Right lobe of liver (tissue), 6 donors: Measurements from ENCODE around the gene PELI1. TPM values are rescaled to one million over a fixed set of nuclear protein-coding genes. Genes with fewer than 3 reads are reported as not detected.

Experiments used
- ATAC-seq, 4 donors: fragments of 200-7000 bp; cut with Tn5 transposase; one replicate each; pipeline ENCODE4 v1.9.1; 2020; ENCODE audit warnings: mild to moderate bottlenecking in 4 of 4, moderate library complexity in 4 of 4
- DNase-seq, 3 donors: peaks; one replicate each; pipeline ENCODE4 v3.0.0-alpha.2; 2020
- H3K27ac ChIP-seq, 3 donors: fragments of 200-600 bp; one replicate each; pipeline ENCODE4 v1.8.0; 2022
- H3K27me3 ChIP-seq, 2 donors: fragments of 200-600 bp; one replicate each; pipeline ENCODE4 v1.8.0; 2022
- H3K36me3 ChIP-seq, 4 donors: fragments of 200-600 bp; sonication (generic) in 1 of 4; one replicate each; pipeline versions ENCODE4 v1.5.1 to v1.8.0; 2017 to 2022; ENCODE audit warnings: control low read depth in 1 of 4
- H3K4me1 ChIP-seq, 4 donors: fragments of 200-600 bp; sonication (generic) in 1 of 4; one replicate each; pipeline versions ENCODE4 v1.5.1 to v1.8.0; 2017 to 2022; ENCODE audit warnings: control low read depth in 1 of 4
- H3K4me3 ChIP-seq, 3 donors: fragments of 200-600 bp; one replicate each; pipeline ENCODE4 v1.8.0; 2022
- H3K9me3 ChIP-seq, 4 donors: fragments of 200-600 bp; sonication (generic) in 1 of 4; one replicate each; pipeline versions ENCODE4 v1.5.1 to v1.8.0; 2017 to 2022; ENCODE audit warnings: control low read depth in 1 of 4
- POLR2A ChIP-seq: fragments of 450-650 bp; IDR thresholded peaks from one replicate; pipeline ENCODE4 v1.6.1; 2017; ENCODE audit warnings: antibody characterized with exemption, mild to moderate bottlenecking
- WGBS: methylation state at CpG from one replicate; pipeline ENCODE4 v1.1.6; 2018; ENCODE audit warnings: low coverage, low lambda C conversion rate; ENCODE audit not compliant: insufficient coverage; ENCODE audit errors: missing lambda C conversion rate; 5-methylcytosine and 5-hydroxymethylcytosine counted together
- intact Hi-C, 2 donors: fragments of 100-400 bp; cut with DNase I; formaldehyde crosslinking; loops; one replicate each; pipeline versions ENCODE4 v1.11.2 to v1.14.1; 2022
- total RNA-seq, 6 experiments: library from RNA; depleted of rRNA in 2 of 6; stranded (reverse); fragments of >200 nt in 2 of 6; fragmentation: NEBNext Ultra II Directional in 3 of 6; extraction: Animal tissue kit (Norgen Biotek cat#: 25700) in 3 of 6; gene quantifications; one replicate each; pipeline versions ENCODE4 v1.1.0 to v1.2.4, GENCODE V29; 2016 to 2023
- TF ChIP-seq, protein P1 (sequence below), 4 donors: fragments of 200-600 bp in 3 of 4; fragments of 450-650 bp in 1 of 4; IDR thresholded peaks; one replicate each; pipeline versions ENCODE4 v1.5.1 to v1.8.0; 2016 to 2022; ENCODE audit warnings: antibody characterized with exemption in 4 of 4, mild to moderate bottlenecking in 2 of 4
- donor health status: DM: no; HTN: yes; CAD: no.
- donor health status: DM: no; HTN: no; CAD: no.
- donor health status: DM: no; HTN: no; CAD: no.
- donor health status: DM: no; HTN: yes; CAD: no.
- donor health status: DM: no; HTN: yes; CAD: no.

The PELI1 gene
- total RNA-seq, 6 experiments from 2014 or later, result 4.7 to 18.8 (median 8.3) TPM

- peaks cover 0 to 12% (median 0%) of the 10 kb centered on the region in 4 donors for H3K4me1 ChIP-seq
- H3K4me3 ChIP-seq, result no peak overlapping the region
- TF ChIP-seq, protein P1, sequence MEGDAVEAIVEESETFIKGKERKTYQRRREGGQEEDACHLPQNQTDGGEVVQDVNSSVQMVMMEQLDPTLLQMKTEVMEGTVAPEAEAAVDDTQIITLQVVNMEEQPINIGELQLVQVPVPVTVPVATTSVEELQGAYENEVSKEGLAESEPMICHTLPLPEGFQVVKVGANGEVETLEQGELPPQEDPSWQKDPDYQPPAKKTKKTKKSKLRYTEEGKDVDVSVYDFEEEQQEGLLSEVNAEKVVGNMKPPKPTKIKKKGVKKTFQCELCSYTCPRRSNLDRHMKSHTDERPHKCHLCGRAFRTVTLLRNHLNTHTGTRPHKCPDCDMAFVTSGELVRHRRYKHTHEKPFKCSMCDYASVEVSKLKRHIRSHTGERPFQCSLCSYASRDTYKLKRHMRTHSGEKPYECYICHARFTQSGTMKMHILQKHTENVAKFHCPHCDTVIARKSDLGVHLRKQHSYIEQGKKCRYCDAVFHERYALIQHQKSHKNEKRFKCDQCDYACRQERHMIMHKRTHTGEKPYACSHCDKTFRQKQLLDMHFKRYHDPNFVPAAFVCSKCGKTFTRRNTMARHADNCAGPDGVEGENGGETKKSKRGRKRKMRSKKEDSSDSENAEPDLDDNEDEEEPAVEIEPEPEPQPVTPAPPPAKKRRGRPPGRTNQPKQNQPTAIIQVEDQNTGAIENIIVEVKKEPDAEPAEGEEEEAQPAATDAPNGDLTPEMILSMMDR (IDR thresholded peaks at IDR 0.05), result no peak
- no peak for TF ChIP-seq POLR2A
- no peaks in the 10 kb centered on the region for H3K9me3 ChIP-seq
- WGBS, result 95% methylated on average over 2 of the region's 2 CpGs
- ATAC-seq, result no peak
- no peaks in the 10 kb centered on the region for H3K27me3 ChIP-seq
- H3K27ac ChIP-seq, result no peak overlapping the region
- DNase-seq, result no peak
- no peaks in the 10 kb centered on the region for H3K36me3 ChIP-seq
- intact Hi-C loops, result no loop called here
Measured at GRCh38 chr2:64130333-64130732, 13.9 kb downstream of the PELI1 start.

DNA sequence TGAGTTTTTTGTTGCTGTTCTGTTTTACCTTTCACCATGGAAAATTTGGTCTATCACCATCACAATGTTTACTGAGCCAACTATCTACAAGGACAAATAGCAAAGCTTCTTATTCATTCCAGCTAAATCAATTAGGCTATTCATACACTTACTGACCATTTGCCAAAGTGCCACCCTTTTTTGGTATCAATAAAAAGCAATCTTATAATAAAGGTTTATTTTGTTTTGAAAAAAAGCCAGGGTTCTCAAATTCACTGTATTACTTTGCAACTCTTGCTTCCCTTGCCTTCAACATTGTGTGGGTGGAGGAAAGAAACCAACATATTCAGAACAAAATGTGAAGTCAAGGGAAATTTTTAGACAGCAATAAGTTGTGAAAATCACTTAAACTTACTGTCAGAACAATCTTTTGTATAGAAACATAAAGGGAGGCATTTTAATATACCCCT is 15.3 kb downstream of the PELI1 start:
- Histone ChIP-seq H3K27me3 (no peaks in the 10 kb centered on the region), H3K36me3 (no peaks in the 10 kb centered on the region), H3K4me1 (peaks cover 0 to 12% (median 0%) of the 10 kb centered on the region in 4 donors), H3K4me3 (no peak overlapping the region), H3K9me3 (no peaks in the 10 kb centered on the region), H3K27ac (no peak overlapping the region)
- no peak for TF ChIP-seq POLR2A
- TF ChIP-seq, protein P1 (IDR thresholded peaks at IDR 0.05), result no peak
- intact Hi-C loops, result no loop called here
- ATAC-seq, result peak in 1 of 4 donors; percentile 14
- no peak for DNase-seq

DNA sequence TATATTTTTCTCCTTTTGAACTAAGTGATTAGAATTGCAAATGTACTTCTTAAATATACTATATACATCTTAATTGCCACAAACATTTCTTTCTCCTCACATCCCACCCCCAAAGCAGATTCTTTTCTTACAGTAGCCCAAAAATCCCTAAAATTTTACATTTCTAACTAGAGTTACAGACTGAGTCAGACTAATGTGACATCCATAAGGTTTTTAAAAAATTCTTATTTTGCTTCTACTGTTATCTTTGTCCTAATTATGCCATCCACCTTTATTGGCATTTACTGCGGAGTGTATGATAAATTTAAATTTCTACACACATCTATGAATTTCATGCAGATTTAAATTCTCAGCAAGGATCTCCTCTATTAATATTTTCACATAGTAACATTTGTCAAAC is 15.8 kb downstream of the PELI1 start:
- DNase-seq (no peak), ATAC-seq (no peak)
- Histone ChIP-seq H3K4me3 (no peak overlapping the region), H3K27me3 (no peaks in the 10 kb centered on the region), H3K36me3 (no peaks in the 10 kb centered on the region), H3K9me3 (no peaks in the 10 kb centered on the region), H3K27ac (no peak overlapping the region), H3K4me1 (peaks cover 0 to 12% (median 0%) of the 10 kb centered on the region in 4 donors)
- intact Hi-C loops, result no loop called here
- TF ChIP-seq, protein P1 (IDR thresholded peaks at IDR 0.05), result no peak
- TF ChIP-seq POLR2A, result no peak
- 100% methylated on average over 1 of the region's 1 CpG for WGBS

GRCh38 chr2:64127119-64127518 is 17.1 kb downstream of the PELI1 start:
- Histone ChIP-seq H3K4me1 (peaks cover 0 to 12% (median 0%) of the 10 kb centered on the region in 4 donors), H3K9me3 (no peaks in the 10 kb centered on the region), H3K4me3 (no peak overlapping the region), H3K36me3 (no peaks in the 10 kb centered on the region), H3K27ac (no peak overlapping the region), H3K27me3 (no peaks in the 10 kb centered on the region)
- intact Hi-C loops, result no loop called here
- WGBS, result 100% methylated on average over 2 of the region's 2 CpGs
- TF ChIP-seq, protein P1 (IDR thresholded peaks at IDR 0.05), result no peak
- no peak for TF ChIP-seq POLR2A
- DNase-seq (no peak), ATAC-seq (no peak)

- H3K36me3 ChIP-seq, result no peaks in the 10 kb centered on the region
- DNase-seq, result no peak
- H3K4me3 ChIP-seq, result no peak overlapping the region
- intact Hi-C loops, result no loop called here
- 72% methylated on average over 3 of the region's 3 CpGs for WGBS
- H3K27ac ChIP-seq, result no peak overlapping the region
- TF ChIP-seq, protein P1 (IDR thresholded peaks at IDR 0.05), result no peak
- TF ChIP-seq POLR2A, result no peak
- H3K9me3 ChIP-seq, result no peaks in the 10 kb centered on the region
- H3K4me1 ChIP-seq, result peaks cover 0 to 12% (median 0%) of the 10 kb centered on the region in 4 donors
- no peak for ATAC-seq
- H3K27me3 ChIP-seq, result no peaks in the 10 kb centered on the region
Measured at GRCh38 chr2:64126601-64127000, 17.6 kb downstream of the PELI1 start.
